ENCODE results near the gene FAT4.

FAT4 gene

GRCh38 chr4:125319311-125319710 is 4.6 kb downstream of the FAT4 start:
- no peak for DNase-seq

GRCh38 chr4:125321709-125322365 is 7.1 kb downstream of the FAT4 start:
- DNase-seq: no peak

GRCh38 chr4:125322366-125322730 is 7.6 kb downstream of the FAT4 start:
- no peak for DNase-seq

GRCh38 chr4:125323654-125324053 is 8.9 kb downstream of the FAT4 start:
- DNase-seq: no peak

- DNase-seq: no peak
Measured at GRCh38 chr4:125325733-125326132, 11.0 kb downstream of the FAT4 start.

GRCh38 chr4:125331116-125331515 is 16.4 kb downstream of the FAT4 start:
- no peak for DNase-seq

GRCh38 chr4:125334926-125335325 is 20.2 kb downstream of the FAT4 start:
- no peak for DNase-seq

- no peak for DNase-seq
Measured at GRCh38 chr4:125338814-125339213, 24.1 kb downstream of the FAT4 start.

- DNase-seq: no peak
Measured at GRCh38 chr4:125344198-125344597, 29.4 kb downstream of the FAT4 start.

GRCh38 chr4:125346616-125347015 is 31.9 kb downstream of the FAT4 start:
- DNase-seq: no peak

- no peak for DNase-seq
Measured at GRCh38 chr4:125350470-125351135, 35.8 kb downstream of the FAT4 start.

GRCh38 chr4:125352521-125352920 is 37.8 kb downstream of the FAT4 start:
- DNase-seq: no peak

- DNase-seq: no peak
Measured at GRCh38 chr4:125353131-125353530, 38.4 kb downstream of the FAT4 start.

GRCh38 chr4:125355791-125356190 is 41.0 kb downstream of the FAT4 start:
- no peak for DNase-seq

- no peak for DNase-seq
Measured at GRCh38 chr4:125357675-125358074, 42.9 kb downstream of the FAT4 start.

GRCh38 chr4:125358453-125358852 is 43.7 kb downstream of the FAT4 start:
- no peak for DNase-seq

GRCh38 chr4:125359363-125359762 is 44.6 kb downstream of the FAT4 start:
- no peak for DNase-seq

- no peak for DNase-seq
Measured at GRCh38 chr4:125359960-125360634, 45.3 kb downstream of the FAT4 start.

GRCh38 chr4:125360727-125361126 is 46.0 kb downstream of the FAT4 start:
- DNase-seq: no peak
